OCI-LY3 (cell line): ENCODE measurements around the gene HBS1L.

Experiments used
- H2AFZ ChIP-seq: fragments of 200-600, 300-600 bp; shearing (Covaris generic); 2 replicates; pipeline ENCODE4 v1.6.0; 2014; ENCODE audit warnings: antibody characterized with exemption, low read depth, low read length
- H3K27ac ChIP-seq: fragments of 200-600, 300-600 bp; sonication (generic); 2 replicates; pipeline ENCODE4 v1.5.1; 2014; ENCODE audit warnings: mild to moderate bottlenecking, low read length, moderate library complexity, mixed read lengths
- H3K27me3 ChIP-seq: fragments of 200-600, 300-600 bp; sonication (generic); 2 replicates; pipeline ENCODE4 v1.6.1; 2014; ENCODE audit warnings: low read depth, low read length, mixed read lengths
- H3K36me3 ChIP-seq: fragments of 200-600, 300-600 bp; sonication (generic); replicated peaks from 2 replicates; pipeline ENCODE3; 2014; ENCODE audit warnings: low read depth, low read length, mixed read lengths
- H3K4me1 ChIP-seq: fragments of 300-600, 200-600 bp; sonication (generic); 2 replicates; pipeline ENCODE4 v1.6.1; 2014; ENCODE audit warnings: low read length, mixed read lengths
- H3K4me2 ChIP-seq: fragments of 200-600, 300-600 bp; sonication (generic); 2 replicates; pipeline ENCODE4 v1.6.1; 2014; ENCODE audit warnings: low read length, mixed read lengths
- H3K4me3 ChIP-seq: fragments of 300-600, 200-600 bp; sonication (generic); 2 replicates; pipeline ENCODE4 v1.5.1; 2014; ENCODE audit warnings: antibody characterized with exemption, mild to moderate bottlenecking, low read length, moderate library complexity
- H3K79me2 ChIP-seq: fragments of 300-600, 200-600 bp; shearing (Covaris generic); 2 replicates; pipeline ENCODE4 v1.6.1; 2014; ENCODE audit warnings: mild to moderate bottlenecking, low read length, mixed read lengths
- H3K9ac ChIP-seq: fragments of 300-600, 200-600 bp; shearing (Covaris generic); 2 replicates; pipeline ENCODE4 v1.6.0; 2014; ENCODE audit warnings: mild to moderate bottlenecking, low read length, moderate library complexity
- H3K9me3 ChIP-seq: fragments of 200-600, 300-600 bp; shearing (Covaris generic); 2 replicates; pipeline ENCODE4 v1.6.1; 2014; ENCODE audit warnings: low read length, mixed read lengths; ENCODE audit not compliant: insufficient read depth
- H4K20me1 ChIP-seq: fragments of 200-600, 300-600 bp; sonication (generic); 2 replicates; pipeline ENCODE4 v1.6.1; 2016; ENCODE audit warnings: low read length, mixed read lengths; ENCODE audit not compliant: insufficient read depth
- CTCF ChIP-seq: fragments of 200-600, 300-600 bp; sonication (generic); IDR thresholded peaks from 2 replicates; pipeline ENCODE4 v1.5.1; 2014; ENCODE audit warnings: antibody characterized with exemption, low read length, low read depth
- EZH2phosphoT487 ChIP-seq: fragments of 200-600 bp; shearing (Covaris generic); IDR thresholded peaks from 2 replicates; pipeline ENCODE4 v1.6.1; 2018; ENCODE audit warnings: antibody characterized with exemption, mixed run types, low read depth

The HBS1L gene

GRCh38 chr6:134964451-134965203 is 90.0 kb downstream of the HBS1L start:
- Histone ChIP-seq H3K9me3 (no peaks in the 10 kb centered on the region), H3K36me3 (peaks cover 25% of the 10 kb centered on the region), H3K27me3 (no peaks in the 10 kb centered on the region), H2AFZ (no peak overlapping the region), H4K20me1 (no peaks in the 10 kb centered on the region), H3K4me2 (no peak overlapping the region), H3K9ac (no peak overlapping the region), H3K79me2 (no peaks in the 10 kb centered on the region), H3K4me1 (no peaks in the 10 kb centered on the region), H3K27ac (no peak overlapping the region), H3K4me3 (no peak overlapping the region)
- TF ChIP-seq CTCF = no peak
- TF ChIP-seq EZH2phosphoT487 = no peak

GRCh38 chr6:134962421-134962820 is 92.2 kb downstream of the HBS1L start:
- no peak overlapping the region for H3K9ac ChIP-seq
- H2AFZ ChIP-seq = no peak overlapping the region
- no peaks in the 10 kb centered on the region; the same call in 1 of the 2 replicates for H3K4me1 ChIP-seq
- H3K4me2 ChIP-seq = no peak overlapping the region
- no peak overlapping the region for H3K27ac ChIP-seq
- no peaks in the 10 kb centered on the region for H3K79me2 ChIP-seq
- H4K20me1 ChIP-seq = no peaks in the 10 kb centered on the region
- no peaks in the 10 kb centered on the region for H3K9me3 ChIP-seq
- peaks cover 33% of the 10 kb centered on the region for H3K36me3 ChIP-seq
- TF ChIP-seq CTCF (no peak), EZH2phosphoT487 (no peak)
- H3K4me3 ChIP-seq = no peak overlapping the region
- H3K27me3 ChIP-seq = no peaks in the 10 kb centered on the region

DNA sequence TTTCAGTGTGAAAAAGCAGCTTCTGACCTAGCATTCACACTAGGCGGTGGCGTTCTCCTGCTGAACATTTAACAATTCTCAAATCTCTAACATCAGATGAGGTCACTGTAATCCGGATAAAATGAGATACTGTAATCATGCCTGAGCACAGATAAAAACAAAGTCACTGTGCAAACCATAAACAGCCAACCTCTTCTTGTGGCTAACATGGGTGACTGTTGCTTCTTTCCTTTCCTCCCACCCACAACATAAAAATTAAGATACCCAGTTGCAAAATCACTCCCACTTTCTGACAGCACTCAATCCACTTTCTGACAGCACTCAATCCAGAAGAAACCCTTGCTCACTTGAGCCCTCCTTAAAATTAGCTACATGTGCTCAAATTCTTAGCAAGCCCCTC is 93.3 kb downstream of the HBS1L start:
- H4K20me1 ChIP-seq = no peaks in the 10 kb centered on the region
- H3K4me1 ChIP-seq = no peaks in the 10 kb centered on the region; the same call in 1 of the 2 replicates
- no peak overlapping the region for H3K27ac ChIP-seq
- no peak overlapping the region for H3K4me3 ChIP-seq
- H3K79me2 ChIP-seq = no peaks in the 10 kb centered on the region
- H3K9ac ChIP-seq = no peak overlapping the region
- H3K9me3 ChIP-seq = no peaks in the 10 kb centered on the region
- H3K4me2 ChIP-seq = no peak overlapping the region
- no peaks in the 10 kb centered on the region for H3K27me3 ChIP-seq
- TF ChIP-seq CTCF = no peak
- TF ChIP-seq EZH2phosphoT487 = no peak
- H2AFZ ChIP-seq = no peak overlapping the region
- peaks cover 33% of the 10 kb centered on the region for H3K36me3 ChIP-seq

DNA sequence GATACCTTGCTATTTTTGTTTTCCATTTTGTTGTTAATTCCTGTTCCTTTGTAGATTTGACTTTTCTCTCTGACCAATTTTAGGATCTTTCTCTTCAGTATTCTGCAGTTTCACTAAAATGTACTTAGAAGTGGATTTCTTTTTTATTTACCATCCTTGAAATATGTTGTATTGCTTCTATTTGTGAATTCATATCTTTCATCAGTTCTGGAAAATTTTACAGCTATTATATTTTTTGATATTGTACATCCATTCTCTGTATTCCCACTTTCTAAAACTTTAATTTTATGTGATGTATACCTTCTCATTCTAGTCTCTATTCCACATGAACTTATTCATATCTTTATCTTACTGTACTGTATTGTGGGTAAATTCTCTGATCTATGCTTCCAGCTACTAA is 95.0 kb downstream of the HBS1L start:
- H3K27me3 ChIP-seq = no peaks in the 10 kb centered on the region
- H3K4me1 ChIP-seq = no peaks in the 10 kb centered on the region; the same call in 1 of the 2 replicates
- no peak overlapping the region for H3K4me3 ChIP-seq
- no peak overlapping the region for H2AFZ ChIP-seq
- no peak overlapping the region for H3K27ac ChIP-seq
- no peaks in the 10 kb centered on the region for H4K20me1 ChIP-seq
- no peak for TF ChIP-seq CTCF
- no peak for TF ChIP-seq EZH2phosphoT487
- H3K9ac ChIP-seq = no peak overlapping the region
- no peaks in the 10 kb centered on the region for H3K79me2 ChIP-seq
- no peaks in the 10 kb centered on the region for H3K9me3 ChIP-seq
- no peak overlapping the region for H3K4me2 ChIP-seq
- peaks cover 31% of the 10 kb centered on the region for H3K36me3 ChIP-seq
